22Rv1 (cell line): Measurements from ENCODE around the gene BLOC1S4.

Experiments
- H3K27ac ChIP-seq: fragments of 450-650 bp; 2 replicates; pipeline ENCODE4 v1.5.1; 2017
- CTCF ChIP-seq: fragments of 450-650 bp; IDR thresholded peaks from 2 replicates; pipeline ENCODE4 v1.5.1; 2017; ENCODE audit warnings: mild to moderate bottlenecking
- ZFX ChIP-seq: fragments of 450-650 bp; IDR thresholded peaks from 2 replicates; pipeline ENCODE4 v1.6.1; 2017; ENCODE audit warnings: antibody characterized with exemption, borderline replicate concordance

The BLOC1S4 gene

DNA sequence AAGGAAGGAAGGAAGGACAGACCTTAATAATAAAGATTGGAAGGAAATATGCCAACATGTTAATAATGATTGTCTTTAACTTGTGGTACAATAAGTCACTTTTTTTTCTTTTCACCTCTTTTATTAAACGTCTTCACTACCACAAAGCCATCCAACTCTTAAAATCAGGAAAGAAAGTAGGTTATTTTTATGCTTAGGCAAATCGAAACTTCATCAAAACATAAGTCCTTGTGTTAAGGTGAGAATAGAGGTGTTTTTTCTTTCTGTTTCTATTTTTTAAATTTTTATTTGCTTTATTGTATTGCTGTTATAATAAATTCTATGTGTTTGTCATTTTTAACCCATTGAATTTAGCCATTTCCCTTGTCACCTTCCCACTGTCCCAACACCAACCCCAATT lies 26.5 kb downstream of the BLOC1S4 start:
- H3K27ac ChIP-seq: no peak overlapping the region
- no peak for TF ChIP-seq CTCF
- TF ChIP-seq ZFX: no peak

GRCh38 chr4:6742989-6743388 lies 27.0 kb downstream of the BLOC1S4 start:
- no peak overlapping the region for H3K27ac ChIP-seq
- no peak for TF ChIP-seq ZFX
- TF ChIP-seq CTCF: no peak

DNA sequence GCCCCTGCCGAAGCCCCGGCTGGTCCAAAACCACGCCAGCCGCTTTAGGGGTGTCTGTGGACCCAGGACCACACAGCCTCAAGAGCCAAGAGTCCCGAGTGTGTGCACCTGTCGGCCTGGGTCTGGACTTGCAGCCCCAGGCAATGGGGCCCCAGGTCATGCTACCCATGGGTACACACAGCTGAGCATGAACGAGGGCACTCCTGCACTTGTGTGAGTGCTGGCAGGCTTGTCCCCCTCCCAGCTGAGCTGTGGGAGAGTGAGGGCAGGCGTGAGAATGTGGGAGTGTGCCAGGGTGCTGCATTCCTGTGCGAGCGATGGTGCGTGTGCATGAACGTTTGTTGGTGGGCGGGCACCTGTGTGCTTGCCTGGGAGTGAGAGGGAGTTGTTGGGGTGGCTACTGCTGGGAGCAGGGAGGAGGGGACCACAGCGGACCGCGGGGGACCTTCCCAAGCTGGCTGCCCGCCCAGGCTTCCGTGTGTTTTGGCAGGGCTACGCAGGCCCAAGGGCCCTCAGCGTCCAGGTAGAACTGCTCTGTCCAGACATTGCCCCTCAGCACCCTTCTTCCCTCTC lies 30.8 kb downstream of the BLOC1S4 start:
- TF ChIP-seq CTCF (no peak), ZFX (no peak)
- peak overlapping the region; percentile 84 for H3K27ac ChIP-seq

DNA sequence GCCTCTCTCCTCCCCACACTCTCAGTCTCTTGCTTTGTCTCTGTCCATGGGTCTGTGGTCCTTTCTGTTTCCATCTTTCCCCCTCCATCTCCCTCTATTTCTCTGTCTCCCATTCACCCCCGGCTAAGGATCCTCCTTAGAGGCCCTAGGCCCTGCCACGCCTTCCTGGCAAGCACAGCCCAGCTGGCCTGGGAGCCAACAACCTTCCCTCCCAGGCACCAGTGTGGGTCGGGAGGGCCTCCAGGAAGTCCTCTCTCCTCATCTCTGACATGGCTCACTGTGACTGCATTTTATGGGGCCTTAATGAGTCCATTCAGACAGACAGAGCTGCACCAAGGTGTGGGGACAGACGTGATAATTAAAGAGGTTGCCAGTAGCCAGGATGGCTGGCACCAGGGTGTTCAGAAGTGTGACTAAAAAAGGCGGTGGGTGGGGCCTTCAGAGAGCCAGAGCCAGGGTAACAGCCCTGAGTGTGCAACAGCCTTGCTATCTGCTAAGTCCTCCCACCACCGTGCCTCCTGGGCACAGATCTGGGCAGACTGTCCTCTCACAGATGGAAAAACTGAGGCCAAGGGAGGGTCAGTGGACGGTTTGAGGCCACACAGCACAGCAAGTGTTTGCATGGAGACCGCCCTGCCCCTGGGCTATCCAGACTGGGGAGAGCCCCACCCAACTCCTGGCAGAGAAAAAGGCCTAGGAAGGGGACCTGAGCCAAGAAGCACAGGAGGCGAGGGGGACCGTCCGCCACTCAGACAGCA lies 31.5 kb downstream of the BLOC1S4 start:
- H3K27ac ChIP-seq: peak overlapping the region; percentile 84

DNA sequence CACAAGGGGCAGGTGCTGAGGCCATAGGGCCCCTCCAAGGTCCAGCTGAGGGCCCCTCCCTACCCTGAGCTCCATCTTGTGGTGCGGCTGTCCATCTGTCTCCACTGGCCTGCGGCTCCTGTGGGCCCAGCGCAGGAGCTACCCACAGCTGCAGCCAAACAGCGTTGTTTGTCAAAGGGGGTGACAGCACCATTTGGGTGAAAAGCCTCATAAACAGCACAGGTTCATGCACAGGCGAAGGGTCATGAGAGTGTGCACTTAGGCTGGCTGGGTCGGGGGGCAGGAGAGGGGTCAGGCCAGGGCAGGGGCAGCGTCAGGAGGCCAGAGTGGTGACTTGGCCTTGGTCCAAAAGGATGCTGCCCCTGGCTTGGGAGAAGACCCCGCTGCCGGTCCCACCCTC lies 32.3 kb downstream of the BLOC1S4 start:
- peak overlapping the region; percentile 84 for H3K27ac ChIP-seq
- TF ChIP-seq CTCF (no peak), ZFX (no peak)

More for the DNA sequence above, 31.5 kb downstream of the BLOC1S4 start:
- TF ChIP-seq ZFX: no peak
- TF ChIP-seq CTCF: no peak

DNA sequence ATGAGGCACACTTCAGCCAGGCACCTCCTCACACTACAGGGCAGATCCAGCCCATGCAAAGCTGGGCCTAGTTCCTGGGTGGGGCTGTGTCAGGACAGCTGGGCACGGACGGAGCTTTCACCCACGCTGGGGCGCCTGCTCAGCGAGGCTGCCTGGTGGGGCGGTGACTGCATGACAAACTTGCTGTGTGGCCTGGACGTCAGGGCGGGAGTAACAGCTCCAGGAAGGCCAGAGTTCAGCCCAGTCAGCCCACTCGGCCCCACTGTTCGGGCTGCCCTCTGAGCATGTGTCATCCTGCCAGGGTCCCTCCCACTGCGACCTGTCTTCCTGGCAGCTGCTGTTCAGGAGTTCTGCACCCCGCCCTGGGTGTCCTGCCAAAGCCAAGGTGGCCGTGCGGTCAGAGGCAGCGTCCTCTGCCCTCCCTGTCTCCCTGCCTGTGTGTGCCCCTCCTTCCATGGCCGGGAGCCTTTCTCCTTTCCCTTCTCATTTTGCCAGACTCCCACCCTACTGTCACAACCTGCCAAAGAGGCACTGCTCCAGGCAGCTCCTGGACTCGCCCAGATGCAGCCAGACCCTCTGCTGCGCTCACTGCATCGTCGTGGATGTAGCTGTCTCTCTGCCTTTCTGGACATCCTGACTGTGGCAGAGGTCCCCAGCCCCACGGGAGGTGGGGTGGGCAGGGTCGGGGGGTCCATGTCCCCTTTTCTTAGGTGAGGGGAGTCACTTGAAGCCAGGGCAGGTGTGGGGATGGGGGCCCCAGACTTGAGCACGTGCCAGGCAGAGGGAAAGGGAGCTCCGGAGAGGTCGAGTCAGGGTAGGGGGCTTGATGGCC lies 33.6 kb downstream of the BLOC1S4 start:
- H3K27ac ChIP-seq: peak overlapping the region; percentile 84
- no peak for TF ChIP-seq CTCF
- no peak for TF ChIP-seq ZFX
